Measurements from ENCODE around the gene TMEM52. TPM values are rescaled to one million over a fixed set of nuclear protein-coding genes. Genes with fewer than 3 reads are reported as not detected.

TMEM52 gene
- total RNA-seq, 2 experiments from 2014 or later = 1.7 to 2.5 TPM

GRCh38 chr1:1959840-1960479 lies 40.9 kb upstream of the TMEM52 start:
- Histone ChIP-seq H3K4me1 (ENCODE audit: insufficient read depth, low read length, poor library complexity, severe bottlenecking) (no peaks in the 10 kb centered on the region), H3K36me3 (ENCODE audit: insufficient read depth, low read length) (no peaks in the 10 kb centered on the region), H4K20me1 (ENCODE audit: insufficient read depth, low read length) (no peaks in the 10 kb centered on the region), H2AFZ (ENCODE audit: low read length) (no peak overlapping the region), H3K79me2 (ENCODE audit: insufficient read depth, low read depth, low read length) (no peaks in the 10 kb centered on the region), H3K4me3 (ENCODE audit: low read depth, low read length, poor library complexity, severe bottlenecking) (no peak overlapping the region), H3K9me3 (ENCODE audit: low read length) (no peaks in the 10 kb centered on the region), H3K9me2 (ENCODE audit: insufficient read depth, low read length) (no peaks in the 10 kb centered on the region), H3K27ac (ENCODE audit: low read depth, low read length, poor library complexity, severe bottlenecking) (no peak overlapping the region), H3K4me2 (ENCODE audit: low read length) (no peak overlapping the region)
- ChIA-PET CTCF (ENCODE audit: unreplicated experiment) (interaction anchor here (0.8 kb wide), 1 partner anchor 84 kb away, joined by 5 read pairs; no protein-coding TSS in a partner anchor), POLR2A (no interaction called here)
- no TSS peak for BruUV-seq (replicated peaks)
- intact Hi-C loops (cut with micrococcal nuclease; ENCODE audit: unreplicated experiment) = loop anchor here (1.0 kb wide), 1 partner anchor 86 kb away; no protein-coding TSS in a partner anchor
- peak; percentile 89 for TF ChIP-seq CTCF (conservative IDR thresholded peaks at IDR 0.05; ENCODE audit: low read length)
- TF ChIP-seq EZH2phosphoT487 (IDR thresholded peaks at IDR 0.05; ENCODE audit: borderline replicate concordance, low read depth, low read length) = no peak
- peak; percentile 76 for DNase-seq (ENCODE audit: low spot score)

GRCh38 chr1:1959459-1959839 lies 40.4 kb upstream of the TMEM52 start:
- no peak for DNase-seq (ENCODE audit: low spot score)
- Histone ChIP-seq H3K4me1 (ENCODE audit: insufficient read depth, low read length, poor library complexity, severe bottlenecking) (no peaks in the 10 kb centered on the region), H4K20me1 (ENCODE audit: insufficient read depth, low read length) (no peaks in the 10 kb centered on the region), H3K9me3 (ENCODE audit: low read length) (no peaks in the 10 kb centered on the region), H3K27ac (ENCODE audit: low read depth, low read length, poor library complexity, severe bottlenecking) (no peak overlapping the region), H3K36me3 (ENCODE audit: insufficient read depth, low read length) (no peaks in the 10 kb centered on the region), H2AFZ (ENCODE audit: low read length) (no peak overlapping the region), H3K4me2 (ENCODE audit: low read length) (no peak overlapping the region), H3K9me2 (ENCODE audit: insufficient read depth, low read length) (no peaks in the 10 kb centered on the region), H3K79me2 (ENCODE audit: insufficient read depth, low read depth, low read length) (no peaks in the 10 kb centered on the region), H3K4me3 (ENCODE audit: low read depth, low read length, poor library complexity, severe bottlenecking) (no peak overlapping the region)
- no TSS peak for BruUV-seq (replicated peaks)
- CTCF ChIA-PET (ENCODE audit: unreplicated experiment) = no interaction called here
- intact Hi-C loops (cut with micrococcal nuclease; ENCODE audit: unreplicated experiment) = no loop called here
- POLR2A ChIA-PET = no interaction called here
- no peak for TF ChIP-seq CTCF (conservative IDR thresholded peaks at IDR 0.05; ENCODE audit: low read length)
- no peak for TF ChIP-seq EZH2phosphoT487 (IDR thresholded peaks at IDR 0.05; ENCODE audit: borderline replicate concordance, low read depth, low read length)

DNA sequence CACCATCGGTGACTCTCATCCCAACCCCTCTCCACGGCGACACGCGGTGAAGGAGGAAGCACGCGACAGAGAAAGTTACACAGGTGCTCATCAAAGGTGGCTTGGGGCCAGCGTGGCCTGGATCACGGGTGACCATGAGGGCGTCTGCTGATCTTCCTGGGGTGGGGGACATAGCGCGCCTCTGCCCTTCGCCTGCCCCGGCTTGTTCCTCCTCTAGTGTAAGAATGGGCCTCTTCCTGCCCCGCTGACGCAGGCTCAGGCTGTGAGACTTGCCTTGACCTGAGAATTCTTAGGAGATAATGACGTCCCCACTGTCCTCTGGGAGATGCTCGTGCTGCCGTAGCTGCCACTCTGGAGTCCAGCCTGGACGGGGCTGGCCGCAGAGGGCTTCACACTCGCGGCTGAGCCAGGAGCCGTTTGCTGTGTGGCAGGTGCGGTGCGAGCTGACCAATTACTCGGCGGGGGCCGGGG lies 39.0 kb upstream of the TMEM52 start:
- no peak overlapping the region for H3K27ac ChIP-seq (ENCODE audit: low read depth, low read length, poor library complexity, severe bottlenecking)
- BruUV-seq (replicated peaks) = no TSS peak
- intact Hi-C loops (cut with micrococcal nuclease; ENCODE audit: unreplicated experiment) = no loop called here
- no peak overlapping the region for H2AFZ ChIP-seq (ENCODE audit: low read length)
- H3K4me3 ChIP-seq (ENCODE audit: low read depth, low read length, poor library complexity, severe bottlenecking) = no peak overlapping the region
- POLR2A ChIA-PET = no interaction called here
- H3K36me3 ChIP-seq (ENCODE audit: insufficient read depth, low read length) = no peaks in the 10 kb centered on the region
- H4K20me1 ChIP-seq (ENCODE audit: insufficient read depth, low read length) = no peaks in the 10 kb centered on the region
- no peak for DNase-seq (ENCODE audit: low spot score)
- H3K79me2 ChIP-seq (ENCODE audit: insufficient read depth, low read depth, low read length) = no peaks in the 10 kb centered on the region
- H3K9me2 ChIP-seq (ENCODE audit: insufficient read depth, low read length) = no peaks in the 10 kb centered on the region
- no peaks in the 10 kb centered on the region for H3K9me3 ChIP-seq (ENCODE audit: low read length)
- TF ChIP-seq CTCF (conservative IDR thresholded peaks at IDR 0.05; ENCODE audit: low read length) (no peak), EZH2phosphoT487 (IDR thresholded peaks at IDR 0.05; ENCODE audit: borderline replicate concordance, low read depth, low read length) (no peak)
- no peak overlapping the region for H3K4me2 ChIP-seq (ENCODE audit: low read length)
- H3K4me1 ChIP-seq (ENCODE audit: insufficient read depth, low read length, poor library complexity, severe bottlenecking) = no peaks in the 10 kb centered on the region
- CTCF ChIA-PET (ENCODE audit: unreplicated experiment) = no interaction called here
